Measurements from ENCODE around the gene GRIP2.

GRIP2 gene

DNA sequence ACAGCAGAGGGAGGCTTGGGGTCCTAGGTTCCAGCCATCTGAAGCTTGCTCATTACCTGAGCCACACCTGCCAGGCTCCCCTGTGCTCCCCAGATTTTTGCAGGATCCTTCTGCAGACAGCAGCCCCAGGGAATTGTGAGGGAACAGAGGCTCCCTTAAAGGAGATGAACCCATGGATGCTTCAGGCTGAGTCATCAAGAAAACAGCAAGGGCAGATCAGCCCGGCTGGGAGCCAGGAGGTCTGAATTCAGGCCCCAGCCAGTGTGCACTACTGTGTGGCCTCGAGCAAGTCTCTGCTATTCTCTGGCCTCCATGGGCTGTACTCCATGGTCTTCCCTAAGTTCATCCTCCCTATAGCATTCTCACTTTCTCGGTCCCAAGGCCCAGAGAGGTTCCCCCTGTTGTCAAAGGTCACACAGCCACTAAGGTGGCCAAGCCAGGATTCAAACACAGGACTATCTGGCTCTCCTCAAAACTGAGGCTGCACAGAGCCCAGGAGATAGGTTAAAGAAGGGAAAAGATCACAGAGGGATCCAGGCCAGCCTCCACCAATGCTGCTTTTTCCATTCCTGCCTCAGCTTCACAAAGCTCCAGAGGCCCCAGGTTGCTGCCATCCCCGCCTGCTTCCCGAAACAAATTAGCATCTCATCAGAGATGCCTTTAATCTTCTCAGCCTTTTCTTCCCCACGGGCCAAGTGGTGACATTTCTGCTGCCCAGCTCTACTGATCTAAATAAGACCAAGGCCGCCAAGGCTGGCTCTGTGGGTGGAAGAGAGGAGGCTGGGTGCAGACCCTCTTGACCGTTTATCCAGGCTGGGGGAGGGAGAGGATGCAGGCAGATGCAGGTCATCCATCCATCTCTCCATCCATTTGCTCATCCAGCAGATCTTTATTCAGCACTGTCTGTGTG is 21.2 kb upstream of the GRIP2 start:
- DNase-seq, result no peak

DNA sequence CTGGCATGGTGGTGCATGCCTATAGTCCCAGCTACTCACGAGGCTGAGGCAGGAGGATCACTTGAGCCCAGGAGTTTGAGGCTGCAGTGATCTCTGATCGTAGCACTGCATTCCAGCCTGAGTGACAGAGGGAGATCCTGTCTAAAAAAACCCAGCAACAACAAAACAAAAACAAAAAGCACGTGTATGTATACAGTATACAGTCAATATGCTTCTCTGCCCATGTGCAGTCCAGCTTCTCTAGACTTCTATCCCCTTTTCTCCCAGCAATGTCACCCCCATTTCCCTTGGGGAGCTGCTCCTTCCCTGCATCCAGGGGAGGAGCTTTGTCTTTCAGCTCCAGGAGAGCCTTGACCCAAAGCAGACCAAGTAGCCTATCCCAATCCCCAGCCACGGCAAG is 20.0 kb upstream of the GRIP2 start:
- no peak for DNase-seq

DNA sequence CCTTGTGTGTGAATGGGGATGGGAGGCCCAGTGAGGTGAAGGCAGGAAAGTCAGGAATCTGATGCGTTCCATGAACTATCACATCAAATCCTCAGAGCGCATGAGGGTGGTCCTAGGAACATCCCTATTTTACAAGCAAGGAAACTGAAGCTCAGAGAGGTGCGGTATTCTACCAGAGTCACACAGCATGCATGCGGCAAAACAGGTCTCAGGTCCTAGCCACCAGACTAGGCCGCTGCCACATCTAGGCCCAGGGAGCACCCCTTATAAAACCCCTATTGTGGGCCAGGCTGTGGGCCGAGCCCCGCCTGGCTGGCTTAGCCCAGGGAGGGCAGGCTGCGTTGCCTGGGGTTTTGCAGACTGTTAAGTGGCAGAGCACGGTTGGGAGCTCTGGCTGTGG is 17.9 kb upstream of the GRIP2 start:
- DNase-seq, result no peak

DNA sequence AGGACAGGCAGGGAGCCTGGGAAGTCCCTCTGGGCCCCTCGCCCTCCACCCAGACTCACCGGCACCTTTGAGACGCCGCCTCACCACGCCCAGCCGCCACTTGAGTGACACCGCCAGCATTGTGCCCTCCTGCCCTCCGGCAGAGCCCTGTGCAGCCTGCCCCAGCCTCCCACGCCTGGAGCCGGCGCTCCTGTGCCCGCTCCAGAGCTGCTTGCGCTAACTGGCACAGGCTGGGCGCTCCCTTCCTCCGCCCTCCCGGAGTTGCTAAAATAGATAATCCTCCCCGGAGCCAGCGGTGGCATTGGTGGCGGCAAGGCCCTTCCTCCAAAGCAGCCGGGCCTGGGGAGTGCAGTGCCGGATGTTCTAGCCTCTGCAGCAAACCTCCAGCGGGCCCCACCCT is 15.7 kb upstream of the GRIP2 start:
- DNase-seq, result no peak

DNA sequence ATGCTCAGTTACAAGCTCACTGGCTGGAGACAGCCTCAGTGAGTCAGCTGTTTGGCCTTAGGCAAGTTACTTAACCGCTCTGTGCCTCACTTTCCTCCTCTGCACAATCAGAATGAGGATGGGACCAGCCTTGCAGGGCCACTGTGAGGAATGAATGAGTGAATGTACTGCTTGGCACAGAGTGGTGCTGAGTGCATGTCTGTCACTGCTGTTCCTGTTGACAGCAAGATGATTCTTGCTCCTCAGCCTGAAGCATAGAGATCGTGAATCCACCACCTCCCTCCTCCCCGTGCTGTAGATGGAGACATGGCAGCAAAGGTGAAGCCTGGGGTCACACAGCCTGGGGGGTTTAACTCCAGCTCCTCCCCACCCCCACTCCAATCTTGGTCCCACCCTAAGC is 14.6 kb upstream of the GRIP2 start:
- no peak for DNase-seq

DNA sequence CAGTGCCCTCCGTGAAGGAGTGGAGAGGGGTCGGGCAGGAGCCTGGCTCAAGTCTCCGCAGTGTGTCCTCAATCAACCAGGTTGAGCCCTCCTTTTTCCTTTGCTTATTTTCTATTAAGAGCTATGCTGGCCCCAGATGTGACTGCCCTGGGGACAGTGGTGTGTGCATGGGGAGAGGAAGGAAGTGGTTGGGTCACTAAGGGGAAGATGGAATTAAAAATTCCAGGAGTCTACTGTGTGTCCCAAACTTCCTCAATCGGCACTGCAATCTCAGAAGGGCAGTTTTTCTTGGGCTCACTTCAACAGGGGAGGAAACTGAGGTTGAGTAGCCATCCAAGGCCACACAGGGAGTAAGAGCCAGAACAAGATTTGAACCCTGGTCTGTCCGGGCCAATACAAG is 13.7 kb upstream of the GRIP2 start:
- no peak for DNase-seq

DNA sequence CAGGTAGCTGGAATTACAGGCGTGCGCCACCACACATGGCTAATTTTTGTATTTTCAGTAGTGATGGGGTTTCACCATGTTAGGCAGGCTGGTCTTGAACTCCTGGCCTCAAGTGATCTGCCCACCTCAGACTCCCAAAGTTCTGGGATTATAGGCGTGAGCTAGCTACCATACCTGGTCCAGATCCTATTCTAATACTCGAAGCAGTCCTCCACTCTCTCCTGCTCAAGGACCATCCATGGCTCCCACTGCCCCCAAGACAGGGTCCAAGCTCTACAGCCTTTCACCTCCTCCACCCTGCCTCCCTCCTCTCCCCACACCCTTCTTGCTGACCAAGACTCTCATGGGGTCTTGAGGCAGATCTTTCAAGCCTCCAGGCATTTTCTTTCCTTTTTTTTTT is 12.6 kb upstream of the GRIP2 start:
- DNase-seq, result no peak

DNA sequence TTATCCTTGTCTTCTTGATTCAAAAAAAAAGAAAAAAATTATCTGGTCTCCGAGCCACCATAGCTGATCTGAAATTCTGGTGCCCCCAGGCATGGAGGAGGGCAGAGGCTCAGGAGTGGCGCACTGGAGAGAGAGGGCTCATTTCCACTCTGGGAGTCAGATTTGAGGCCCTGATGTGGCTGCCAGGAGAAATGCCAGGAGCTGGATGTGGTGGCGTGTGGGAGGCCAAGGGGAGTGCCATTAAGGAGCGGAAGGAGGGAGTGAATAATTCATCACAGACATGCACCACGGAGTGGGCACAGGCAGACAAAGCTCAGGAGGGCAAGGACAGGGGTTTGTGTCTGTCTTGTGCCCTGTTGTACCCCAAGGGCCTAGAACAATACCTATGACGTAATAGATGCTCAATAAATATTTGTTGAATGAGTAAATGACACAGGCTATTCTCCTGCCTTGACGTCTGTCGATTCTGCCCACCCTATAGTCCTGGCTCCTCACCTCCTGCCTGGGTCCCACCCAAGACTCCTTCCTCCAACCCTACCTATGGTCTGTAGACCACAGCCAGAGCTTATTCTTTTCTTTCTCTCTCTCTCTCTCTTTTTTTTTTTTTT is 12.0 kb upstream of the GRIP2 start:
- DNase-seq, result no peak

DNA sequence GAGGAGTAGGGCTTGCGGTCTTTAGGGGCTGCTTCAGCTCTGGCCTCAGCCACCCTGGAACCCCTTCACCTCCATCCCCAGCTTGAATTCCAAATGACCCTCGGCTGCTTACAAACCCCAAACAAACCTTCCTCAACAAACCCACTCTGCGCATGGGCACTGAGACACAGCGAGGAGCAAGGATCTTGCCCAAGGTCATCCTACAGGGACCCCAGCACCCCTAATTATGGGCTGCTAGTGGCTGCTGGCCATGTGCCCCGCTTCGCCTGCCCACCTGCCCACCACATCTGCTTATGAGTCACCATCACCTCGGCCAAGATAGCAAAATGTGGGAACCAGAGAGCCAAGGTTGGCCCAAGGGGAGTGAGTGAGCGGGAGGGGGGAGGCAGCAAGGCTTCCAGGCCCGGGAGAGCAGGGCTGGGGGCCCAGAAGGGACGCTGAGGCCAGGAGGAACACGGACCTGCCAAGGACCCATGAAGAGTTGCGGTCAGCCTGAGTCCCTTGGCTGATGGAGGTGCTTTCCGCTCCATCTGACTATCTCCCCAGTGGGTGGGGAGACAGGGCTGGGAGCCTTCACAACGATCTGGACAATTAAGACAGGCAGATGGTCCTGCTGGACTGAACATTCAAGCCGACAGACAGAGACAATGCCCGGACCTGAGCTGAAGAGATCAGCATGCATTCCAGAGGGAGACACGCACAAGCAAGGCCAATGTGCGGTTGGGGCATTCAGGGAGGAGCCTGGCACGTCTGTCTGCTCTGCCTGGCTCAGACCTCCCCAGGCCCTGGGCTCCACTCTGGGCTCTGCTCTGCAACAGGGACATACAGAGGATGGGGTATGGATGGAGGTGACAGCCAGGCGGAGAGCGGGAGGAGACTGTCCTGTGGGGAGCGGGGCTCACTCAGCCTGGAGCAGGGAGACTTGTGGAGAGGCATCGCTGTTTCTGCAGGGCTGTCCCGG is 10.8 kb upstream of the GRIP2 start:
- DNase-seq, result no peak

DNA sequence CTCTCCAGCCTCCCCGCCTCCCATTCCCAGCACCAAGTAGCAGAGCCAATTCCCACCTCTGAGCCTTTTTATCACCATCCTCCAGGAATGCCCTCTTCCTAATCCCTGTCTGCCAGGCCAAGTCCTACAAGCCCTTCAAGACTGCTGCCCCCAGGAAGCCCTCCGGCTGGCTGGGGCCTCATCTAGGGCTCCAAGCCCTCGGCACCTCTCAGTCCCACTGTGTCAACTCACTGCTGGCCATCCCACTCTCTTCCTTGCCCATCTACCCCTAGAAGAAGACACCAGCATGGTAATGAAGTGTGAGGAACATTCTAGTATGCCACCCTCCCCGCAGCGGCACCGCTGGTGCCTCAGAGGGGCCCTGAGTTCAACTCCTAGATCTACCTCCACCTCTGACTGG is 10.0 kb upstream of the GRIP2 start:
- no peak for DNase-seq

DNA sequence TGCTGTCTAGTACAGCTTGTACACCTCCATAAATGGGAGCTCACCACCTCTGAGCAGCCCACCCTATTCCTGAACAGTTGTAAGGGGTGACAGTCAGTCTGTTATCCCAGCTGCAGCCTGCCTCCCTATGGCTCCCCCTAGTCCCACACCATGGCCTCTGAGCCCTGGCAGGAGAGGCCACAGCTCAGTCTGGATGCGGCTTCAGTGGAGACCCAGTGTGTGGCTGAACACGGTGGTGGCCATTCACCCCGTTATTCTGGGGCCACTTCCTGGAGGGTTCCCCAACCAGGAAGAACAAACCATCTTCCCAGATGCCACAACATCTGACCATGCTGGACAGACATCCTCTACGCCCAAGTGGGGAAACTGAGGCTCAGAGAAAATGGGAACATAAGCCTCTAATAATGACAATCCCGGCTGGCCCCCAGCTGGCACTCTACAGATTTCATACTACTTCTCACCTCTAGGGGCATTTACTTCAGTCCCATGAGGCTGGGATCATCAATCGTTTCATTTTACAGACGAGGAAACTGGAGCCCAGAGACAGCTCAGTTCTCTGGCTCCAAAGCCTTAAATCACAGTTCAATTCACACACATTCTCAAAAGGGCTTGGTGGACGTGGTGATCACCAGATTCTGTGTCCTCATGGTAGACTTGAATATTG is 9.2 kb upstream of the GRIP2 start:
- DNase-seq, result no peak

DNA sequence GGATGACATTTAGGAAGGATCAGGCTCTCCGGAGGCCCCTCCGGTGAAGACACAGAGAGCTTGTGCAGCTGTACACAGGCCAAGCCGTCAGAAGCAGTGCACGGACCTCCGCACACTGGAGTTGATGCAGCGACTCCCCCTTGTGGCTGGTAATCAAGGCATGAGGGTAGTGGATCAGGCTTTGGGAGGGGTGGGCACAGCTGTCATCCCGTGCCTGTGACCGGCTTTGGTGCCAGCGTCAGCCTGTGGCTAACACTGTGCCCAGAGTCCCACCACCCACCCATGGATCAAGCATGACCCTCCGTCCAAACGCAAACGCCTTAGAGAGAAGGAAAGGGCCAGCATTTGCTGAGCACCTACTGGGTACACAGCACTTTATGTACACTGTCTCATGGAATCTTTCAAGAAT is 8.2 kb upstream of the GRIP2 start:
- no peak for DNase-seq

DNA sequence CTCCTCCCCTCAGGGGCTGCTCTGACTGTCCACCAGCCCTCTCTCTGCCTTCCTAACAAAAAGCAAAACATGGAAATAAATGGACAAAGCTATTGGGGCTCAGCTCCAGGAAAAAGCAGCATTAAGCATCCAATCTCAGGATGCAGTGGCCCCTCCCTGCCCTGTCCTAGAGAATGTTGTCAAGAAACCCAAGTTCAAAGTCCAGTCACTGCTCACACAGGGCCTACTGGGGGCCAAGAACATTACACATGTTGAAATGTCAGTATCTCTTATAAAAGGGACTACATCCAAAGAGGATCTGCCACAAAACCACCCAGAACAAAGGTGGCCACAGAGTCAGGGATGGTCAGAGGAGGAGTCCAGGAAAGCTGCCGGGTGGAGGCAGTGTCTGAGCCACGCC is 7.6 kb upstream of the GRIP2 start:
- DNase-seq, result no peak

DNA sequence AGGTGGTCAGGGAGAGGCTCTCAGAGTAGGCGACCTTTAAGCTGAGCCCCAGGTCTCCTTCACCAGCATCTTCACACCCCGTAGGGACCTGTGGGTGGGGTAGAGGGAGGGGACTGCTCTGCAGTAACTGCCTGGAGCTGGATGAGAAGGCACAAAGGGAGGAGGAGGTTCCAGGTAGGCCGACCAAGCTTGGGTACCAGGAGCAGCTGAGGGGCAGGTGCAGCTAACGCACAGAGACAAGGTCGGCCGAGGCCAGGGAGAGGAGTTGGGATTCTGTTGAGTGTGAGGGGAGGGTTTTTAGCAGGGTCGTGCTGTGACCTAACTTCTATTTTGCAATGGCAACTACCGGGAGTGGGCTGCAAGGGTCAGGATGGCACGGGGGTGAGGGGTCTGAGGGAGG is 5.9 kb upstream of the GRIP2 start:
- DNase-seq, result no peak

DNA sequence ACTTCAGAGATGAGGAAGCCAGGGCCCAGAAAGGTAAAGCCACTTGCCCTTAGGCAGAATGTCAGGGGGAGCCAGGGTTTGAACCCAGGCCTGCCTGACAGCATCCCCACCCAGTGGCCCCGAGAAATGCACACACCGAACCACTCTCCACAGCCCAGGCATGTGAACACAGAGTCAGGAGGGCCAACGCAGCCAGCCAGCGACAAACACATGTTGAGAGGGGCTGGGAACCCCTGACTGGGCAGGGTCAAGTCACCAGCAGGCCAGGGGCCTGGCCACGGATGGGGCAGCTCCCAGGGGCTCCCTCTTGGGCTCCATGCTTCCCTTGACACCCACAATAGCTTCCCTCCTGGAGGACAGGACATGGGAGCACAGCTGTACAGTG is 5.1 kb upstream of the GRIP2 start:
- no peak for DNase-seq

DNA sequence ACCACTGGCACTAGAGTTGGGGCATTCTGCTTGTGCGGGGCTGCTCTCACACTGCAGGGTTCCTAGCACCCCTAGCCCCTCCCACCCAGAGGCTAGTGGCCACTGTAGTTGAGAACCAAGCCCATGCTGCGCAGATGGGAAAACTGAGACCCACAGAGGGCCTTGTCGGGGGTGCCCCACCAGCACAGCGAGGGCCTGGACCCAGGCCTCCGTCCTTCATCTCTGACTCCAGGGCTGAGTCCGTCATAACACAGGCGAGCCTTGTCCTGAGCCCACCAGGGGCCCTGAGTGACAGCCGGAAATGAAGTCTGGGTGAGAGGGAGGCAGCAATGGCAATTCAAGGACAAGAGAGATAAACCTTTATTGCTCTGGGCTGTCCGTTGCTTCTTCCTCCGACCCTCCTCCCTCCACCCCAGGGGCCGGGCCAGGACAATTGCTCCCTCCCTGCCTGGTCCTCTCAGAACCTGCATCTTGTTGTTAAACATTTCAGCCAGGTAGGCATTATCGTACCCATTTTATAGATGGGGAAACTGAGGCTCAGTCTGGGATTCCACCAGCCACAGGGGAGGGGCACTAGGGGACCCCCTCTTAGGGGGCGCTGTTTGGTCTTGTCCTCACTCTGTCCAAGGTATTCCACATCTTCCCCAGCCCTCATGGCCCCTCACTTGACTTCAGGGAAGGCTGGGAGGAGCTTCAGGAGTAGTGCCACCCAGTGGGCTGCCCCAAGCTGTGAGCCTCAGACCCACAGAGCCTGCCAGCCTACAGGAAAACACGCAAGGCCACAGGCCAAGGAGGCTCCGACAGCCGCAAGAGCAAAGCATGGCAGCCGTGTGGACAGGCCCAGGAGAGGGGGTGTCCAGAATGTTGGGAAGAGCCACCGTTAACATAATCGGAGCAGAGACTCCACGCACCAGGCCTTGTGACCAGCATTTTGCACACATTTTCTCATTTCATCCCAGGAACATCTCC is 4.4 kb upstream of the GRIP2 start:
- DNase-seq, result no peak

DNA sequence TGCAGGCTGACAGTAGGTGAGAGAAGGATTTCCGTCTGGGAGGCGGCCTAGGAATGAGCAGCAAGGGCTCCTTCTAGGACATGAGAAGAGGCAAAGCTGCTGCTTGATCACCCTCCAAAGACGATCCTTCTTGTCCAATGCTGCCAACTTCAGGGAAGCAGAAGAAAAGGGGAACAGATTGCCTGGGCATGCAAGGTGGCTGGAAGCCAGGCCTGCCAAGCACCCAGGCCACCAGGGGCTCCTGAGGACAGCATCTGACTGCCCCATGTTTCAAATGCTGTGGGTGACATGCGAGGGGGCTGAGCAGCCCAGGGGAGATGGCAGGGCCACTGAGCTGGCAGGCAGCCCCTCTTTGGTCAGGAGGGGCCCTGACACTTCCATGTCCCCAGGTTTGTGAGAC is 3.3 kb upstream of the GRIP2 start:
- no peak for DNase-seq

DNA sequence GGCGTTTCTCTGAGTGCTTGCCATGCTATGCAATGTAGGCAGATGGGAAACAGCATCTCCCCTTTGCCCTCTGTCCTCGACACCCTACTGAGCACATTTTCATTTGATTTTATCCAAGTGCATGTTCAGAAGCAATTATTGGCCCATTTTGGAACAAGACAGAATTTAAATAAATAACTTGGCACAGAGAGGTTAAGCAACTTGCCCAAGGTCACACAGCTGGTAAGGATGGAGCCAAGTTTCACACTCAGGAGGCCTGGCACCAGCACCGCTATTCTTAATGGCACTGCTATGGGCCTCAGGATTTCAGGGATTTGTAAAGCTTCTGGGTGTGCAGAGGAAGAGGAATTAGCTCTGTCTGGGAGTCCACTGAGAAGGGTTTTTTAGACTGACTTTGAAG is 2.5 kb upstream of the GRIP2 start:
- DNase-seq, result no peak

DNA sequence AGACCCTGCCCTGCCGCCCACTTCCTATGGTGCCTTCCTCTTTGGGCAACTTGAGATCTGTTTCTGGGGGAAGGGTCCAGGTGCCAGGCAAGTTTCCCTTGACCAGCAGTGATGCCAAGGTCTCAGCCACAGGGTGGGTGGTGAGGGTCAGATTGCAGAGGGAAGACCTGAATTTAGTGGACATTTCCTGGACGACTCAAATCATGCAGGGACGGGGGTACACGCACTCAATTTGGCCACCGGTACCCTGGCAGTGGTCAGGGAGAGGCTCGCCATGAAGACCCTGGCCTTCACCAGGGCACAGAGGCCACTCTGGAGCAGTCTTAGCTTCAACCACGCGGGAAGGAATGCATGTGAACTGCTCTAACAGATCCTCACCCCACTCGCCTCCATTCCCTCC is 1.5 kb upstream of the GRIP2 start:
- DNase-seq, result no peak

DNA sequence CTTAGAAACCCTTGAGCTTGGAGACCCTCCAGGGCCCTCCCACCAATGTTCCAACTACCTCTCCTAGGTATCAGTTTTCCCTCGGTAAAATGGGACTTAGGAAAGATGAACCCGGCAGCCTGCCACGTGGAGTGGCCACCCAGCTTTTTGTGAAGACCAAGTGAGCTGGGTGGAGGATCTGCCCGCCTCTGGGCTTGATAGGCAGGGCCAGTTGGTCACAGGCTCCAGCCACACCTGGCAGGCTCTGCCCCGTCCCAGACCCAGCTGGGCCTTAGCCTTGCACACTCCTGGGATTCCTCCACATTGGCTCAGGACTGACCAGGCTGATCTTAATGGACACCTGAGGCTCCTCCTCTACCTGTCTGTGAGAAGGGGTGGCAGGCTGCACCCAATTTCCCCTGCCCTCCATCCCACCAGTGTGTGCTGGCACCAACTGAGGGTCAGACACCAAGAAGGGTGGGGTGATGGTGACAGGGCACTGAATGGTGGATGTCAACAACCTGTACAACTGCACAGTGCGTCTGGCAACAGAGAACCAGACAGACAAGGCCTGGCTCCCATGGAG is 761 bp upstream of the GRIP2 start:
- DNase-seq, result no peak

DNA sequence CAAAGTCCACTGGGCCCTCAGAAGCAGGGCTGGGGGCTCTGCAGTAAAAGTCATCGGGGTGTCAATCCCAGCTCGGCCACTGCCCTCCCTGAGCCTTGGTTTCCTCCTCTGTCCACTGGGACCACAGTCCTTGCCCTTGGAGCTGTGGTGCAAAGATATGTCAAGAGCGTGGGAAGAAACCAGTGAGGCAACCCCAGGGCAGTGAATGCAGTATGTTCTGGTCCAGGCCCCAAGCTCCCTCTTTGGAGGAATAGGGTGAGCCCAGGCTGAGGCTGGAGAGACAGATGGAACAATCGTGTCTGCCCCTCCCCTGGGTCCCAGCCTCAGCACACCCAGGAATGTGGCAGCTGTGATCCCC is 779 bp downstream of the GRIP2 start:
- DNase-seq, result no peak

All from CD4-positive, alpha-beta T cell treated with Interleukin-15 for 1 hour (primary cell).